GM12874 (cell line): Measurements from ENCODE around the gene WBP2NL.

Experiments used
- TF ChIP-seq, protein P1 (sequence below): IDR thresholded peaks from 2 replicates; pipeline ENCODE4 v1.5.1; 2011; ENCODE audit warnings: low read depth, mild to moderate bottlenecking, control low read depth, low read length, moderate library complexity; ENCODE audit not compliant: insufficient read depth

The WBP2NL gene

DNA sequence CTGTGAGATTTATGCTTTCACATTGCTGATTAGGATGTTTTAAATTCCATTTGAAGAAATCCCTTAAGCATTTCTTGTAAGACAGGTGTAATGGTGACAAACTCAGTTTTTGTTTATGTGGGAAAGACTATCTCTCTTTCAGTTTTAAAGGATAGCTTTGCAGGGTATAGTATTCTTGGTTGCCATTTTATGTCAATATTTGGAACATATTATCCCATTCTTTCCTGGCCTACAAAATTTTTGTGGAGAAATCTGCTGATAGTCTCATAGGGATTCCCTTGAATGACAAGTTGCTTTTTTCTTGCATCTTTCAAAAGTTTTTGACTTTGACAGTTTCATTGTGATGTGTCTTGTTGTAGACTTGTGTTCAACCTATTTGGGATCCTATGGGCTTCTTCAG is 43.2 kb downstream of the WBP2NL start:
- TF ChIP-seq, protein P1, sequence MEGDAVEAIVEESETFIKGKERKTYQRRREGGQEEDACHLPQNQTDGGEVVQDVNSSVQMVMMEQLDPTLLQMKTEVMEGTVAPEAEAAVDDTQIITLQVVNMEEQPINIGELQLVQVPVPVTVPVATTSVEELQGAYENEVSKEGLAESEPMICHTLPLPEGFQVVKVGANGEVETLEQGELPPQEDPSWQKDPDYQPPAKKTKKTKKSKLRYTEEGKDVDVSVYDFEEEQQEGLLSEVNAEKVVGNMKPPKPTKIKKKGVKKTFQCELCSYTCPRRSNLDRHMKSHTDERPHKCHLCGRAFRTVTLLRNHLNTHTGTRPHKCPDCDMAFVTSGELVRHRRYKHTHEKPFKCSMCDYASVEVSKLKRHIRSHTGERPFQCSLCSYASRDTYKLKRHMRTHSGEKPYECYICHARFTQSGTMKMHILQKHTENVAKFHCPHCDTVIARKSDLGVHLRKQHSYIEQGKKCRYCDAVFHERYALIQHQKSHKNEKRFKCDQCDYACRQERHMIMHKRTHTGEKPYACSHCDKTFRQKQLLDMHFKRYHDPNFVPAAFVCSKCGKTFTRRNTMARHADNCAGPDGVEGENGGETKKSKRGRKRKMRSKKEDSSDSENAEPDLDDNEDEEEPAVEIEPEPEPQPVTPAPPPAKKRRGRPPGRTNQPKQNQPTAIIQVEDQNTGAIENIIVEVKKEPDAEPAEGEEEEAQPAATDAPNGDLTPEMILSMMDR: no peak

DNA sequence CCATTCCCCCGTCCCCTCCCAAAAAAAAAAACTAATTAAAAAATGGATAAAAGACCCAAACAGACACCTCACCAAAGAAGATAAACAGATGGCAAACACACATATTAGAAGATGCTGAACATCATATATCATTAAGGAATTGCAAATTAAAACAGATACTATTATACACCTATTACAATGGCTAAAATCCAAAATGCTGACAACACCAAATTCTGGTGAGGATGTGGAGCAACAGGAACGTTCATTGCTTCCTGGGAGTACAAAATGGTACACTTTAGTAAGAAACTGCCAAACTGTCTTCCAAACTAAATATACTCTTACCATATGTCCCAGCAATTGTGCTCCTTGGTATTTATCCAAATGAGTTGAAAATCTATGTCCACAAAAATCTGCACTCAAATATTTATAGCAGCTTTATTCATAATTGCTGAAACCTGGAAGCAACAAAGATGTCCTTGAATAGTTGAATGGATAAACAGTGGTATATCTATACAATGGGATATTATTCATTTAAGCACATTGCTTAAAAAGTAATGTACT is 52.1 kb downstream of the WBP2NL start:
- TF ChIP-seq, protein P1: no peak

DNA sequence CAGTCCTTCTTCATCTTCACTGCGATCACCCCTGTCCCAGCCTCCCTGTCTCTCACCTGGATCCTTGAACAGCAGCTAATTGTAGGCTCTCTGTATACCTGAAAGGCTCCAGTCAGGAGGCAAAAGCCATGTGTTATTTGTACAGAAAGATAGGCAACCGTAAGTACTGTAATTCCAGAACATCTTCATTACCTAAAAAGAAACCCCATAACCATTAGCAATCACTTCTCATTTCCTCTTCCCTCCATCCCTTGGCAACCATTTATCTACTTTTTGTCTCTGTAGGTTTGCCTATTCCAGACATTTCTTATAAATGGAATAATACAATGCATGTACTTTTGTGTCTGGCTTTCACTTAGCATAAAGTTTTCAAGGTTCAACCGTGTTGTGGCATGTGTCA is 54.2 kb downstream of the WBP2NL start:
- TF ChIP-seq, protein P1: no peak

DNA sequence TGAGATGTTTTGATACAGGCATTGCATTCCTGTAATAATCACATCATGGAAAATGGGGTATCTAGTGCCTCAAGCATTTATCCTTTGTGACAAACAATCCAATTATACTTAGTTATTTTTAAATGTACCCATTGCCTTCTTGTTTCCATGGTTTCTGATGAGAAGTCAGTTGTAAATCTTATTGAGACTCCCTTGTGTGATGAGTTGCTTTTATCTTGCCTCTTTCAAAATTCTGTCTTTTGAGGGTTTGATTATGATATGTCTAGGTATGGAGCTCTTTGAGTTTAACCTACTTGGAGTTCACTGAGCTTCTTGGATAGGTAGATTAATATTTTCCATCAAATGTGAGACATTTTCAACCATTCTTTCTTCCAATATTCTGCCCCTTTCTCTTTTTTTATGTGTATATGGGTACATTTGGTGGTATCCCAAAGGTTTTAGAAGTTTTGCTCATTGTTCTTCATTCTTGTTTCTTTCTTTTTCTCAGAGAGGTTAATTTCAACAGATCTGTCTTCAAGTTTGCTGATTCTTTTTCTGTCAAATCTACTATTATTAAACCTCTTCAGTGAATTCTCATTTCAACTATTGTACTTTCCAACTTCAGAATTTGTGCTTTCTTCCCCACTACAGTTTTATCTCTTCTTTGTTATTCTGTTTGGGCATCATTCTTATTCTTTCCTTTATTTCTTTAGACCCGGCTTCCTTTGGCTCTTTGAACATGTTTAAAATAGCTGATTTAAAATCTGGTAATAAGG is 58.3 kb downstream of the WBP2NL start:
- TF ChIP-seq, protein P1: no peak

DNA sequence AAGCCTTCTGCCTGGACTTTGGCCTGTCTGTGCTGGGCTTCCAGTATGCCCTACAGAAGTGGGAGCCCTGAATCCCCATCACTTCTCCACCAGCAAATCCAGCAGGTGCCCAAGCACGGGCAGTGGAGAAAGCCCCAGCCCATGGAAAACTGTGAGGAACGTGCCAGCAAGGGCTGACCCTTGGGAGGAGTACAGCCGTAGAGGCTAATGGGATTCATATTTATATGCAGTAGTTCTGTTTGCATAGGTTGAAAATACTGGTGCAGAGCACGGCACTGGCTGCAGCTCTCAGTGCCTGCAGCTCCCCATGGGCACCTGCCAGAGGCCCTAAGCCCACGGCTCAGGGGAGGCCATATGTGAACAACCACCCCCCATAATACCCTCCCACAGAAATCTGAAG is 61.9 kb downstream of the WBP2NL start:
- TF ChIP-seq, protein P1: no peak

DNA sequence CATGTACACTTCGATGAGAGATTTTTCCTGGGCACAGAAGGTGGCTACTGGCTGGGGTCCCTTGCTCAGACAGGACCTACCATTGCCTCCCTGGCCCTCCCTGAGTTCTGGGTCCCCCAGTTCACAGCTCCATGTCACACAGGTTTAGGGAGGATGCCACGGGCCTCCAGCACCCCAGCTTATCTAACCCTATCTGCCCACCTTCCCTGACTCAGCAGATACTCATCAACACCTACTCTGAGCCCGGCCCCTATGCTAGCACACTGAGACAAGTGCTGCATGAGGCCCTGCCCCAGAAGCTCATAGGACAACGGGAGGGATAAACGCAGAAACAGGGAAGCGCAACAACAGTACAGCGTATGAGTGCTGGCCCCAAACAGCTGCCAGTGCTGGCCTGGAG is 62.5 kb downstream of the WBP2NL start:
- TF ChIP-seq, protein P1: no peak

DNA sequence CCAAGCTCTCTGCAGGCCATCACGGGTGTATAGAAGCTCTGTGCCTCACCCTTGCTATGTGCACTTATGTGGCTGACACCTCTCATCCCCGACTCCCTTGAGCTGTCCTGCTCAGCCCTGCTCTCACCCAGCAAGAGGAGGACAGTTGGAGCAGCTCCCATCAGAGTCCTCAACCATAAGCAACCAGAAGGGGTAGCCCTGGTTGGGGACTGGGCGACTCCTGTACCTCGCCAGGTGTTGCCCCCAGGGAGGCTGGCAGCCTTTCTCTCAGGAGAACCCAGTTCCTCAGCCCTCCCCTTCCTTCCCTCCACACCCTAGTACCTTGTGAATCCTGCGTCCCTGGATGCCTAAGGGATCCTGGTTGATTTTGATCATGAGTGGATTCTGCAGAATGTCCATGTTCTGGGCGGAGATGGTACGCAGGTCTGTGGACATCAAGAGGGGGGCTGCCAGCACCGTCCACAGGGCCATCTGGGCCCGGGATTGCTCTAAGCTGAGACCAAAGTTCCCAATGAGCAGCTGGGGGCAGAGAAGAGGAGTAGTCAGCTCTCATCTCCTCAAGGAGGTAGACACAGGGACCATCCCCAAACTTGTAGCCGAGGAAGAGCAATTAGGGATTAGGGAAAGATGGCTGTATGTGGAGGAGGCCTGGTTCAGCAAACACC is 64.0 kb downstream of the WBP2NL start:
- TF ChIP-seq, protein P1: no peak
